Activated gamma-delta T cell treated with anti-CD3 and anti-CD28 coated beads, Interleukin-2, amount 50 U/mL, for 16 hours (primary cell): Measurements from ENCODE around the gene MOG.
"Not testable (repeated sequence)": the region's sequence is repeated elsewhere in the genome, so short reads cannot be mapped to it uniquely, and the experiment has no call there.

ENCODE experiments used
- DNase-seq: peaks from one replicate; pipeline ENCODE4 v3.0.0-alpha.2; 2020; ENCODE audit warnings: low read depth

The MOG gene

GRCh38 chr6:29641430-29642148, 15.3 kb upstream of the MOG start:
- DNase-seq: no peak

- no peak for DNase-seq
These were observed 8.8 kb upstream of the MOG start for GRCh38 chr6:29647927-29648642.

GRCh38 chr6:29649701-29650673, 6.9 kb upstream of the MOG start:
- peak; percentile 96 for DNase-seq

- no peak for DNase-seq
These were observed 5.3 kb upstream of the MOG start for GRCh38 chr6:29651413-29652197.

- DNase-seq: no peak
These were observed 4.7 kb upstream of the MOG start for GRCh38 chr6:29652198-29652584.

GRCh38 chr6:29653452-29654038, 3.3 kb upstream of the MOG start:
- peak; percentile 30 for DNase-seq

- no peak for DNase-seq
These were observed 1.2 kb upstream of the MOG start for GRCh38 chr6:29655658-29656057.

- no peak for DNase-seq
These were observed 735 bp upstream of the MOG start for GRCh38 chr6:29656157-29656556.

- no peak for DNase-seq
These were observed 4.2 kb downstream of the MOG start for GRCh38 chr6:29661071-29661470.

GRCh38 chr6:29661502-29662141, 4.7 kb downstream of the MOG start:
- DNase-seq: not testable (repeated sequence)

- DNase-seq: no peak
These were observed 6.6 kb downstream of the MOG start for GRCh38 chr6:29663300-29664042.

GRCh38 chr6:29665942-29666825, 9.3 kb downstream of the MOG start:
- no peak for DNase-seq

GRCh38 chr6:29666826-29667130, 9.9 kb downstream of the MOG start:
- DNase-seq: no peak

- no peak for DNase-seq
These were observed 10.3 kb downstream of the MOG start for GRCh38 chr6:29667158-29667557.

- no peak for DNase-seq
These were observed 14.1 kb downstream of the MOG start for GRCh38 chr6:29671026-29671425.

GRCh38 chr6:29672116-29672515, 15.2 kb downstream of the MOG start:
- not testable (repeated sequence) for DNase-seq

GRCh38 chr6:29673161-29673560, 16.3 kb downstream of the MOG start:
- no peak for DNase-seq

- no peak for DNase-seq
These were observed 17.1 kb downstream of the MOG start for GRCh38 chr6:29674008-29674407.

GRCh38 chr6:29675561-29675960, 18.7 kb downstream of the MOG start:
- DNase-seq: no peak
